K562 (cell line): ENCODE data around the gene NOX5. TPM values are rescaled to one million over a fixed set of nuclear protein-coding genes. Genes with fewer than 3 reads are reported as not detected.

Experiments used
- ATAC-seq: fragments of 200-7000 bp; cut with Tn5 transposase; 3 replicates; pipeline ENCODE4 v1.9.1; 2020; ENCODE audit warnings: moderate library complexity
- BruUV-seq: library from RNA; stranded (reverse); fragments of 400-500 nt; replicated peaks from 2 replicates; lab custom pipeline; 2021; lab: Mats Ljungman, UMichigan
- CTCF ChIA-PET: fragments of 300-600 bp; formaldehyde crosslinking; extraction: SDS; loops from one replicate; lab custom pipeline; 2021; ENCODE audit warnings: low intra/inter-chr PET ratio; lab: Yijun Ruan, JAX
- POLR2A ChIA-PET: fragments of 300-600, 350-650 bp; sonication (Branson Sonifier 250); formaldehyde crosslinking; extraction: SDS; loops from one replicate; lab custom pipeline; 2021; ENCODE audit warnings: antibody characterized with exemption, inconsistent platforms; lab: Yijun Ruan, JAX
- DNase-seq, 4 experiments: peaks; one replicate each; pipeline versions ENCODE4 v3.0.0 to v3.0.0-alpha.2; 2011 to 2018; ENCODE audit warnings: low spot score in 3 of 4, mixed read lengths in 3 of 4; ENCODE audit errors: extremely low read depth in 1 of 4
- FAIRE-seq: peaks from 2 replicates; lab custom pipeline; 2011; peaks lifted over from hg19 to GRCh38; lab: Jason Lieb, UNC
- H2AFZ ChIP-seq: 2 replicates; pipeline ENCODE4 v1.6.0; 2011; ENCODE audit warnings: low read depth, low read length, control low read depth, inconsistent platforms
- H3K27ac ChIP-seq: fragments of 200-600 bp; 3 replicates; pipeline ENCODE4 v1.8.0; 2011; ENCODE audit warnings: low read depth, mild to moderate bottlenecking, control low read depth, inconsistent platforms, low read length, moderate library complexity, mixed read lengths; ENCODE audit errors: extremely low read depth
- H3K27me3 ChIP-seq, 2 experiments: fragments of 300-600 bp in 1 of 2; 2 replicates in 1 of 2; 3 replicates in 1 of 2; pipeline versions ENCODE4 v1.6.0 to v1.8.0; 2011; ENCODE audit warnings: inconsistent platforms in 2 of 2, low read length in 2 of 2, mild to moderate bottlenecking in 1 of 2, mixed read lengths in 1 of 2, moderate library complexity in 1 of 2; ENCODE audit not compliant: control insufficient read depth in 2 of 2, insufficient read depth in 2 of 2
- H3K36me3 ChIP-seq: fragments of 300-600 bp; 3 replicates; pipeline ENCODE4 v1.8.0; 2011; ENCODE audit warnings: mild to moderate bottlenecking, low read length, inconsistent platforms; ENCODE audit not compliant: control insufficient read depth, insufficient read depth
- H3K4me1 ChIP-seq, 2 experiments: fragments of 200-600 bp in 1 of 2; replicated peaks in 1 of 2; 2 replicates in 1 of 2; 3 replicates in 1 of 2; pipeline versions ENCODE4 v1.5.1 to v1.8.0; 2011; ENCODE audit warnings: inconsistent platforms in 2 of 2, low read length in 2 of 2, mild to moderate bottlenecking in 1 of 2, mixed read lengths in 1 of 2, moderate library complexity in 1 of 2; ENCODE audit not compliant: control insufficient read depth in 2 of 2, insufficient read depth in 2 of 2
- H3K4me2 ChIP-seq: 2 replicates; pipeline ENCODE4 v1.6.1; 2011; ENCODE audit warnings: low read length, control low read depth, inconsistent platforms, mixed read lengths; ENCODE audit not compliant: insufficient read depth
- H3K4me3 ChIP-seq: fragments of 200-600 bp; sonication (generic), shearing (Covaris generic); 2 replicates; pipeline ENCODE4 v1.5.1; 2016; ENCODE audit warnings: control low read depth, inconsistent platforms
- H3K79me2 ChIP-seq: fragments of 200-600 bp; 3 replicates; pipeline ENCODE4 v1.8.0; 2011; ENCODE audit warnings: low read length, inconsistent platforms; ENCODE audit not compliant: control insufficient read depth, insufficient read depth
- H3K9ac ChIP-seq, 2 experiments: 2 replicates each; pipeline versions ENCODE4 v1.6.0 to v1.6.1; 2011; ENCODE audit warnings: low read depth in 2 of 2, low read length in 2 of 2, control low read depth in 1 of 2, inconsistent platforms in 1 of 2, mild to moderate bottlenecking in 1 of 2, mixed read lengths in 1 of 2; ENCODE audit not compliant: insufficient read depth in 1 of 2
- H3K9me1 ChIP-seq: one replicate; pipeline ENCODE4 v1.6.0; 2011; ENCODE audit warnings: inconsistent platforms, mild to moderate bottlenecking, low read length, moderate library complexity; ENCODE audit not compliant: control insufficient read depth, insufficient read depth
- H3K9me3 ChIP-seq: replicated peaks from 2 replicates; pipeline ENCODE4 v1.5.1; 2011; ENCODE audit warnings: low read depth, low read length, inconsistent platforms; ENCODE audit not compliant: control insufficient read depth, insufficient read depth
- H4K20me1 ChIP-seq: replicated peaks from 2 replicates; pipeline ENCODE4 v1.6.1; 2011; ENCODE audit warnings: low read length, inconsistent platforms, mixed read lengths; ENCODE audit not compliant: control insufficient read depth, insufficient read depth
- CBX2 ChIP-seq: fragments of 200-600 bp; sonication (generic); IDR thresholded peaks from one replicate; pipeline ENCODE4 v1.6.1; 2012; ENCODE audit warnings: mild to moderate bottlenecking, low read length, inconsistent platforms; ENCODE audit not compliant: insufficient read depth, poor library complexity, severe bottlenecking
- DNMT1 ChIP-seq: fragments of 450-650 bp; IDR thresholded peaks from 2 replicates; pipeline ENCODE4 v1.6.1; 2016; ENCODE audit warnings: antibody characterized with exemption, mild to moderate bottlenecking
- ETS2 ChIP-seq: IDR thresholded peaks from 2 replicates; pipeline ENCODE4 v1.6.1; 2016; ENCODE audit warnings: borderline replicate concordance, missing genetic modification characterization, mild to moderate bottlenecking, moderate library complexity, missing compliant biosample characterization; ENCODE audit not compliant: poor library complexity, severe bottlenecking
- LARP7 ChIP-seq: fragments of 450-650 bp; IDR thresholded peaks from 2 replicates; pipeline ENCODE4 v1.6.1; 2016
- MTF1 ChIP-seq: fragments of 250-450 bp; sonication (Bioruptor Pico); IDR thresholded peaks from 2 replicates; pipeline ENCODE4 v1.9.0; 2021; ENCODE audit warnings: moderate library complexity, mild to moderate bottlenecking, inconsistent platforms, borderline replicate concordance
- MYNN ChIP-seq, 2 experiments: sonication (generic); formaldehyde crosslinking in 1 of 2; IDR thresholded peaks; 2 replicates each; pipeline versions ENCODE4 v1.5.0 to v1.6.1; 2016 to 2020; ENCODE audit warnings: antibody characterized with exemption in 1 of 2, missing genetic modification reagents in 1 of 2
- NEUROD1 ChIP-seq: fragments of 150-350 bp; IDR thresholded peaks from 2 replicates; pipeline ENCODE4 v1.6.1; 2014; ENCODE audit warnings: borderline replicate concordance, low read length, low read depth; ENCODE audit not compliant: partially characterized antibody
- RBM17 ChIP-seq: fragments of 200-400 bp; formaldehyde crosslinking; IDR thresholded peaks from 2 replicates; pipeline ENCODE4 v1.6.1; 2017; ENCODE audit warnings: low read depth, mild to moderate bottlenecking, low read length, borderline replicate concordance
- RBM22 ChIP-seq: fragments of 200-400 bp; formaldehyde crosslinking; IDR thresholded peaks from 2 replicates; pipeline ENCODE4 v1.6.1; 2018; ENCODE audit warnings: low read length, low read depth; ENCODE audit not compliant: poor library complexity, severe bottlenecking
- SAFB ChIP-seq: fragments of 200-400 bp; formaldehyde crosslinking; IDR thresholded peaks from 2 replicates; pipeline ENCODE4 v1.6.1; 2017; ENCODE audit warnings: low read depth, low read length, borderline replicate concordance
- SMARCC2 ChIP-seq: fragments of 450-650 bp; IDR thresholded peaks from 2 replicates; pipeline ENCODE4 v1.6.1; 2017; ENCODE audit warnings: antibody characterized with exemption, moderate library complexity, mild to moderate bottlenecking, low read depth
- TAF15 ChIP-seq: fragments of 200-400 bp; formaldehyde crosslinking; IDR thresholded peaks from 2 replicates; pipeline ENCODE4 v1.6.1; 2017; ENCODE audit warnings: mild to moderate bottlenecking, low read depth, low read length, moderate library complexity
- TAF7 ChIP-seq: fragments of 450-650 bp; IDR thresholded peaks from 2 replicates; pipeline ENCODE4 v1.6.1; 2016; ENCODE audit warnings: missing genetic modification characterization, missing compliant biosample characterization
- XRCC5 ChIP-seq: fragments of 200-400 bp; formaldehyde crosslinking; IDR thresholded peaks from 2 replicates; pipeline ENCODE4 v1.6.1; 2017; ENCODE audit warnings: low read depth, mild to moderate bottlenecking, low read length
- ZBTB12 ChIP-seq: fragments of 250-450 bp; sonication (Bioruptor Pico); IDR thresholded peaks from 2 replicates; pipeline ENCODE4 v1.4.0; 2020
- ZNF609 ChIP-seq: sonication (generic); formaldehyde crosslinking; IDR thresholded peaks from 2 replicates; pipeline ENCODE4 v1.8.1; 2023; ENCODE audit warnings: missing genetic modification reagents, mild to moderate bottlenecking, borderline replicate concordance
- ZNF76 ChIP-seq: fragments of 250-450 bp; sonication (Bioruptor Pico); IDR thresholded peaks from 2 replicates; pipeline ENCODE4 v1.4.0; 2020; ENCODE audit warnings: mild to moderate bottlenecking, moderate library complexity, borderline replicate concordance
- WGBS: fragments of 100-300 bp; shearing (Covaris generic); methylation state at CpG from one replicate; pipeline ENCODE4 v1.1.6; 2016; ENCODE audit warnings: low coverage, mixed read lengths; ENCODE audit not compliant: insufficient coverage; ENCODE audit errors: missing lambda C conversion rate; 5-methylcytosine and 5-hydroxymethylcytosine counted together
- in situ Hi-C: fragments of 300-500 bp; cut with MboI; formaldehyde crosslinking; loops from 4 replicates; pipeline ENCODE4 v1.15.0; 2018; ENCODE audit warnings: inconsistent platforms, mixed read lengths
- intact Hi-C: fragments of 100-400 bp; cut with micrococcal nuclease; formaldehyde crosslinking; loops from 2 replicates; pipeline ENCODE4 v1.14.2; 2022
- polyA plus RNA-seq, 8 experiments: library from polyadenylated mRNA; depleted of rRNA in 4 of 8; stranded (reverse) in 5 of 8; unstranded in 3 of 8; fragments of >200 nt; fragmentation: Nextera tagmentation in 2 of 8; fragmentation: Illumina TruSeq in 1 of 8; extraction: Ambion mirVana in 2 of 8; extraction: Trizol in 1 of 8; gene quantifications; 2 replicates each; pipeline versions ENCODE4 v1.2.1 to v1.2.3, GENCODE V29; 2011 to 2014; ENCODE audit warnings: inconsistent platforms in 1 of 8, missing spikeins in 1 of 8
- total RNA-seq, 7 experiments: library from RNA; depleted of rRNA in 6 of 7; stranded (reverse); fragments of >200 nt in 6 of 7; fragmentation: Illumina TruSeq in 2 of 7; extraction: Trizol in 2 of 7; gene quantifications; 2 replicates each; pipeline versions ENCODE4 v1.2.1 to v1.2.3, GENCODE V29; 2011 to 2021; ENCODE audit warnings: low replicate concordance in 1 of 7

Gene NOX5
- total and polyA plus RNA-seq, 9 of the 15 experiments (the other 6 are each of a cell fraction or from before 2014, with no cell fraction given): 0.01 TPM; not detected in 8

- intact Hi-C loops (loop anchor here (1.0 kb wide), 1 partner anchor 7 kb away; no protein-coding TSS in a partner anchor), in situ Hi-C loops (no loop called here)
- Histone ChIP-seq H3K27ac (peak overlapping the region; percentile 27; the same call in 2 of the 3 replicates), H2AFZ (no peak overlapping the region; the same call in 1 of the 2 replicates), H3K4me2 (peak overlapping the region; percentile 43), H3K4me3 (no peak overlapping the region), H3K36me3 (no peaks in the 10 kb centered on the region), H3K9me3 (no peaks in the 10 kb centered on the region), H3K9me1 (no peaks in the 10 kb centered on the region), H3K27me3 (no peaks in the 10 kb centered on the region), H3K4me1 (peaks cover 23 to 36% of the 10 kb centered on the region in 2 experiments), H3K79me2 (no peaks in the 10 kb centered on the region), H3K9ac (no peak overlapping the region), H4K20me1 (peaks cover 6% of the 10 kb centered on the region; the same call in 1 of the 2 replicates)
- ChIA-PET CTCF (no interaction called here), POLR2A (interaction anchor here (0.6 to 1.4 kb wide), 4 partner anchors 10 to 49 kb away, joined by 3 read pairs; no protein-coding TSS in a partner anchor)
- WGBS: 0% methylated on average over 4 of the region's 4 CpGs
- FAIRE-seq: peak; percentile 98
- peak; percentile 95 for ATAC-seq
- no TSS peak for BruUV-seq
- DNase-seq: peak; percentile 55 to 95 (median 72)
- TF ChIP-seq TAF15 (no peak), MYNN (IDR thresholded peaks at IDR 0.05) (peak; percentile 72), MYNN (CRISPR knock-in tag; IDR thresholded peaks at IDR 0.05) (no peak), LARP7 (no peak), CBX2 (no peak), ZBTB12 (CRISPR knock-in tag) (no peak), SAFB (no peak), ETS2 (no peak), MTF1 (CRISPR knock-in tag) (no peak), DNMT1 (no peak), RBM22 (no peak), TAF7 (no peak), RBM17 (no peak), NEUROD1 (peak; percentile 56), SMARCC2 (peak; percentile 95), ZNF76 (CRISPR knock-in tag) (no peak), ZNF609 (CRISPR knock-in tag) (peak; percentile 74; the same call in 1 of the 2 replicates), XRCC5 (no peak)
Measured at GRCh38 chr15:68991723-68992122, 22.8 kb upstream of the NOX5 start.
